Ramos (cell line): ENCODE data around the gene TCF3.

ENCODE experiments used
- in situ Hi-C: fragments of 300-500 bp; cut with MboI; formaldehyde crosslinking; loops from one replicate; pipeline ENCODE4 v1.14.3; 2022; ENCODE audit warnings: low sequenced_read_pairs; ENCODE audit not compliant: unreplicated experiment

Gene TCF3

GRCh38 chr19:1673645-1674292 lies 21.4 kb upstream of the TCF3 start:
- in situ Hi-C loops = loop anchor here (10.0 to 25.0 kb wide), 2 partner anchors 91 to 414 kb away; partner anchors contain the start of genes IZUMO4 and MOB3A

DNA sequence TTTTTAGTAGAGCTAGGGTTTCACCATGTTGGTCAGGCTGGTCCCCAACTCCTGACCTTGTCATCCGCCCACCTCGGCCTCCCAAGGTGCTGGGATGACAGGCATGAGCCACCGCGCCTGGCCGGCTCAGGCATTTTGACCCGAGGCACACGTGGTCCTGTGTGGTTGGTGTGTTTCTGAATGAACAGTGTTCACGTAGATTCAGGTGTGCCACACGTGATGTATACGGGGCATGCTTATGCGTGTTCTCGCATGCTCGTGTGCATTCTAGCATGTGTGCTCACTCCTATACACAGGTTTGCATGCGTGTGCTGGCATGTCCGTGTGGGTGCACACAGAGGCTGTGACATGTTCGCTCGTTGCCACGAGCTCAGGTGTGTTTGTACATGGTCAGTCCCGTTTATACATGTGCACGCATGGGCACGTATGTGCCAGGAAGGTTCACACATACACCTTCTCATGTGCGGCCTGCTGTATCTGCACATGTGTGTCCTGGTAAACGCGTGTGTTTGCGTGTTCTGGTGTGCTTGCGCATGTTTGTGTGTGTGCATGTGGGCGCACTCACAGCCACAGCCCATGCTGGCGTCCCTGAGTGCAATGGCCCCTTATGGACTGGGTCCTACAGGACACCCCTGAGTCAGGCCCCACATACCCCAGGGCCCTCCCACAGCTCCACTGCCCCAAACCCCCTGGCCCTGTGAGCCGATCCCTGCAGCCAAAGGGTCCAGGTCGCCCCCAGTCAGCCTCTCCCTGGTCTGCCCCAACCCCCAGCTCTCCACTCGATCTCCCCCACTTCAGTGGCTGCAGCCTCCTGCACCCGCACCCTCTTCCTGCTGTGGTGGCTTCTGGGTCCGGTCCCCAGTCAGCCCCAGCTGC lies 20.6 kb upstream of the TCF3 start:
- in situ Hi-C loops = loop anchor here (10.0 to 25.0 kb wide), 2 partner anchors 92 to 414 kb away; partner anchors contain the start of genes IZUMO4 and MOB3A

GRCh38 chr19:1672038-1672768 lies 19.8 kb upstream of the TCF3 start:
- in situ Hi-C loops = loop anchor here (10.0 to 25.0 kb wide), 2 partner anchors 93 to 415 kb away; partner anchors contain the start of genes IZUMO4 and MOB3A

DNA sequence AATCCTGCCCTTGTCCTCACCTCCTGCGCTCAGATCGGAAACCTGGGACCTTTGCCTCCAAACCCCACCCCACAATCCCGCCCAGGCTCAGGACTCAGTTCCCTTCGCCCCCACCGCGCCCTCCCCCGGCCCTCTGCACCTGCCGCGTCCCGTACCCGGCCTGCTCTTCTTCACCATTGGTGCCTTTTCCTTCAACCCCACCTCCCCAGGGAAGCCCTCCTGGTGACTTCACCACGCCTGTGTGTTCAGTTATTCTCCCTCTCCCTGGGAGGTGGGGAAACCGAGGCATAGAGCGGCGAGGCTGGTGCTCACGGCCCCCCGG lies 19.3 kb upstream of the TCF3 start:
- in situ Hi-C loops = loop anchor here (10.0 to 25.0 kb wide), 2 partner anchors 93 to 416 kb away; partner anchors contain the start of genes IZUMO4 and MOB3A

DNA sequence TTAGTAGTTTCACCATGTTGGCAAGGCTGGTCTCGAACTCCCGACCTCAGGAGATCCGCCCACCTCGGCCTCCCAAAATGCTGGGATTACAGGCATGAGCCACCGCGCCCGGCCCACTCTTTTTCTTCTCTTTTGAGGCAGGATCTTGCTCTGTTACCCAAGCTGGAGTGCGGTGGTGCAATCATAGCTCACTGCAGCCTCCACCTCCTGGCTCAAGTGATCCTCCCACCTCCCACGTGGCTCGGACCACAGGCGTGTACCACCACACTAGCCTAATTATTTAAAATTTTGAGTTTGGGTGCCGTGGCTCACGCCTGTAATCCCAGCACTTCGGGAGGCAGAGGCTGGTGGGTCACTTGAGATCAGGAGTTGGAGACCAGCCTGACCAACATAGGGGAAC lies 18.3 kb upstream of the TCF3 start:
- in situ Hi-C loops = loop anchor here (10.0 to 25.0 kb wide), 2 partner anchors 94 to 417 kb away; partner anchors contain the start of genes IZUMO4 and MOB3A

GRCh38 chr19:1668486-1669270 lies 16.3 kb upstream of the TCF3 start:
- in situ Hi-C loops = loop anchor here (25.0 kb wide), 1 partner anchor 419 kb away; the partner anchor contains the start of genes IZUMO4 and MOB3A

GRCh38 chr19:1668048-1668485 lies 15.7 kb upstream of the TCF3 start:
- in situ Hi-C loops = loop anchor here (25.0 kb wide), 1 partner anchor 419 kb away; the partner anchor contains the start of genes IZUMO4 and MOB3A

GRCh38 chr19:1665565-1666047 lies 13.2 kb upstream of the TCF3 start:
- in situ Hi-C loops = loop anchor here (25.0 kb wide), 1 partner anchor 422 kb away; the partner anchor contains the start of genes IZUMO4 and MOB3A

DNA sequence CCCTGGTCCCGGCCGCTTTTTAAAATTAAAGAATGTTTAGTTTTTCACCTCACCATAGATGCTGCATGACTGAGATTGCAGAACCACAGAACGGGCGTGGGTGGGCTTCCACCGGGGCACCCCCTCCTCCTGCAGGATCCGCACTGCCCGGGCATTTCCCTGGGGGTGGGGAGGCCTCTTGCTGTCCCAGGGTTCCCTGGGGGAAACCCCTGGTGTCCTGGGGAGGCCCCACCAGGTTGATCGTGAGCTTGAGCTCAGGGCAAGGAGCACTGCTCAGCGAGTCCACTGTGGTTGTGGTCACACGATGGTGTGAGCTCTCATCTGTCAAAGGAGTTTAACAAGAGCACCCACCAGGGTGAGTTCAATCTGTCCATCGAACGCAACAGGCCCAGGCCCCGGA lies 11.4 kb upstream of the TCF3 start:
- in situ Hi-C loops = loop anchor here (25.0 kb wide), 1 partner anchor 423 kb away; the partner anchor contains the start of genes IZUMO4 and MOB3A

DNA sequence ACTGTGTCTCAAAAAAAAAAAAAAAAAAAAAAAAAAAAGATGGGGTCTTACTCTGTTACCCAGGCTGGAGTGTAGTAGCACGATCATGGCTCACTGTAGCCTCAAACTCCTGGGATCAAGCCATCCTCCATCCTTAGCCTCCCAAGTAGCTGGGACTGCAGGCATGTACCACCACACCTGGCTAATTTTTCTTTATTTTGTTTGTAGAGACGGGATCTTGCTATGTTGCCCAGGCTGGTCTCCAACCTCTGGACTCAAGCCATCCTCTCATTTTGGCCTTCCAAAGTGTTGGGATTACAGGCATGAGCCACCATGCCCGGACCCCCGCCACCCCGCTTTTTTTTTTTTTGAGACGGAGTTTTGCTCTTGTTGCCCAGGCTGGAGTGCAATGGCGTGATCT lies 10.8 kb upstream of the TCF3 start:
- in situ Hi-C loops = loop anchor here (25.0 kb wide), 1 partner anchor 424 kb away; the partner anchor contains the start of genes IZUMO4 and MOB3A

GRCh38 chr19:1661995-1662394 lies 9.6 kb upstream of the TCF3 start:
- in situ Hi-C loops = loop anchor here (25.0 kb wide), 1 partner anchor 425 kb away; the partner anchor contains the start of genes IZUMO4 and MOB3A

DNA sequence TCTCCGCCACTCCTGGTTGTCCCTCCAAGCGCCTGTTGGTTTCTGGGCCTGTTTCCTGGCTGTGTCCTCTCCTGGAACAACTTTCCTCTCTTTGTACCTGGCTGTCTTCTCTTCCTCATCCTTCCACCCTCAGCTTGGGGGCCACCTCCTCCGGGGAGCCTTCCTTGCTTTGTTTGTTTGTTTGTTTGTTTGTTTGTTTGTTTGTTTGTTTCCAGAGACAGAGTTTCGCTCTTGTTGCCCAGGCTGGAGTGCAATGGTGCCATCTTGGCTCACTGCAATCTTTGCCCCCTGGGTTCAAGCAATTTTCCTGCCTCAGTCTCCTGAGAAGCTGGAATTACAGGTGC lies 6.6 kb upstream of the TCF3 start:
- in situ Hi-C loops = loop anchor here (25.0 kb wide), 1 partner anchor 428 kb away; the partner anchor contains the start of genes IZUMO4 and MOB3A

DNA sequence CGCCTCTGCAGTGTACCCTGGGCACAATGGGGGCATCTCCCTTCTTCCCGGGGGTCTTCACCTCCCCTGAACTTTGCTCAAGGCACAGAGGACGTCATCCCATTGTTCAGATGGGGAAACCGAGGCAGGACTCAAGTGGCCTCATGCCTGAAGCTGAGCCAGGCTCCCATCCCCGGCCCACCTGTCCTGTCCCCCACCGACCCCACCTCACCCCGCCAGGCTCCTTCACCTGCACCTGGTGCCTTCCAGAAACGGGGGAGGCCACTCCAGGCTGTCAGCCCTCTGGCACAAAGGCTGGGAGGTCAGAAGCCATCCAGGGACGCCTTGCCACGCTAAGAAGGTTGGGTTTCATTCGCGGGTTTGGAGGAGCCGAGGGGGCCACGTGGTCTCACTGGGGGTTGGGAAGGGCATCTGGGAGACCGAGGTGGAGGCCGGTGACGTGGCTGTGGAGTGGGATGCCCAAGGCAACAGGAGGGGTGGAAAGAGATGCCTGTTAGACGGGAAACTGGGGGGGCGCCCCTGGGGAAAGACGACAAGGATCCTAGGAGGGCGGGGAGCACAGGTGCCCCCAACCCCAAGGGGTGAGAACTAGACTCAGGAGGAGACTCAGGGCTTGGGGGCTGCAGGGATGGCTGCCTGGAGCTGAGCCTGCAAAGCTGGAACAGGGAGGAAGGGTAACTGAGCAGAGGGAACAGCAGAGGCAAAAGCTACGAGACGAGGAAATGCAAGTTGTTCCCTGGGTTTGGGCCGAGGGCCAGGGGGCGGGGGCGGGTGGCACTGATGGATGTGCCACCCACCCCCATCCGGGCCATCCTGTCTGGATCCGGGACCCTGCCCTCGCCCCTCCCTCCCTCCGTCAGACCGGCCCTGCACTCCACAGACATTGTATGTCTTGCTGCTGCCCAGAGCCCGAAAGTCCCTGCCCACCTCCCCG lies 6.0 kb upstream of the TCF3 start:
- in situ Hi-C loops = loop anchor here (25.0 kb wide), 1 partner anchor 429 kb away; the partner anchor contains the start of genes IZUMO4 and MOB3A

DNA sequence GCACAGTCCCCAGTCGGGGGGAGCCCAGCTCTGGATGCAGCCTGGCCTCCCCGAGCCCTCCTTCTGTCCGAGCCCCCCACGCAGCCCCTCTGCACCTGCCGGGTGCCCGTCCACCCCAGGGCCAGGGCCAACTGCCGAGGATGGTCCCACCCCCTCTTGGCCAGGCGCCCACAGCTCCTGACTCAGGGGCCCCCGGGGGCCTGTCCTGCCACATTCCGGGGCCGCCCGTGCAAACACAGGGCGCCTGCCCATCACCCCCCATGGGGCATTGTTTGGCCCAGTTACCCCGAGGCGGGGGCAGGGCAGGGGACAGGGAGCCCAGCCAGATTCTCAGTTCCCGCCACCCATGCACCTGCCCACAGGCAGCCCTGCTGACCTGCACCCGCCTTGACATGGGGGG lies 5.3 kb upstream of the TCF3 start:
- in situ Hi-C loops = loop anchor here (25.0 kb wide), 1 partner anchor 430 kb away; the partner anchor contains the start of genes IZUMO4 and MOB3A

DNA sequence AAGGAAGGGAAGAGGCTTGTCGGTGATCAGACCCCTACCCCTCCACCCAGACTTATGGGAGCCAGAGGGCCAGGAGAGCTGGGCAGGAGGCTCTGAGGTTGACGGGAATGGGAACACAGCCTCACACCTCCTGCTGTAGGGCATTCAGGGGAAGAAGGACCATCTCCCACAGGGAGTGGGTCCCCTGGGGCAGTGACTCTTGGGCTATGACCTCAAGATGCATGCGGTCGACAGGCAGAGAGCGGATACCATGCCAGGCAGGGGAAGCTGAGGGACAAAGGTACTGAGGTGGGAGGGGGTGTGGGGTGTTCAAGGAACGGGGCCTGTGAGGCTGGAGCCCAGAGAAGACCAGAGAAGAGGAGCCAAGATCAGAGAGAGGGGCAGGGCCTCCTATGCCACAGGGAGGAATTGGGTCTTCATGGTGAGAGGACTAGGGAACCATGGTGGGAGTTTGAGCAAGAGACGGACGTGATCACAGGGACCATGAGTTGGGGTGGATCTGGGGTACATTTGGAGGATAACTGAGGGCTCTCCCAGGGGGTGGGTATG lies 4.6 kb upstream of the TCF3 start:
- in situ Hi-C loops = loop anchor here (25.0 kb wide), 1 partner anchor 430 kb away; the partner anchor contains the start of genes IZUMO4 and MOB3A

DNA sequence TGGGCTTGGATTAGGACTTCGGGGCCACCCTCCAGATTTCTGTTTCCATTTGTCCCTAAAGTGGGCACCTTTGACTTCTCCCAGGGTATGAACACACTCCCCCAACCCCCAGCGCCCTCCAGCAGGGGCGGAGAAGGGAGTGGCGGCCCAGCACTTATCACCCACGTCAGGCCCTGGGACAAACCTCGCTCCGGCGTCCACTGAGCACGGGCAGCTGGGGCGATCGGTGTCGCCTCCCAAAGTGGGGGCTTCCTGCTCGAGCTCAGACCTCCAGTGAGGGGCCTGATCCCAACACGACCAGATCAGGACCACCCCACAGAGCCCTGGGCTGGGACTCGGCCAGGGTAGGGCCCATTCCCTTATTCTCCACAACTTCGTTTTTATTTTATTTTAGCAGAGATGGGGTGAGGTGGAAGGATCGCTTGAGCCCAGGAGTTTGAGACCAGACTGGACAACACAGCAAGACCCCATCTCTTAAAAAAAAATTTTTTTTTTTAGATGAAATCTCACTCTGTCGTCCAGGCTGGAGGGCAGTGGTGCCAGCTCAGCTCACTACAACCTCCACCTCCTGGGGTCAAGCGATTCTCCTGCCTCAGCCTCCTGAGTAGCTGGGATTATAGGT lies 3.7 kb upstream of the TCF3 start:
- in situ Hi-C loops = loop anchor here (25.0 kb wide), 1 partner anchor 431 kb away; the partner anchor contains the start of genes IZUMO4 and MOB3A
